H9 (cell line): ENCODE measurements around the gene AQP11. TPM values are rescaled to one million over a fixed set of nuclear protein-coding genes. Genes with fewer than 3 reads are reported as not detected.
A peak's percentile ranks its signal among the peaks of the same experiment; 100 is the strongest.

Source experiments
- DNase-seq: peaks from one replicate; pipeline ENCODE4 v3.0.0-alpha.2; 2017
- H2AFZ ChIP-seq: one replicate; pipeline ENCODE4 v1.6.1; 2013; ENCODE audit warnings: mild to moderate bottlenecking, low read length, control low read depth, moderate library complexity
- H2AK5ac ChIP-seq: 2 replicates; pipeline ENCODE4 v1.6.1; 2013; ENCODE audit warnings: low read length, control low read depth, mixed read lengths; ENCODE audit not compliant: insufficient read length
- H2BK120ac ChIP-seq: one replicate; pipeline ENCODE4 v1.6.1; 2013; ENCODE audit warnings: low read depth, mild to moderate bottlenecking, low read length, control low read depth, inconsistent platforms; ENCODE audit not compliant: poor library complexity, severe bottlenecking
- H2BK12ac ChIP-seq: 2 replicates; pipeline ENCODE4 v1.6.1; 2013; ENCODE audit warnings: low read length, control low read depth, mixed read lengths, low read depth; ENCODE audit not compliant: insufficient read length
- H2BK15ac ChIP-seq: 2 replicates; pipeline ENCODE4 v1.6.1; 2013; ENCODE audit warnings: low read depth, low read length, control low read depth
- H2BK20ac ChIP-seq: one replicate; pipeline ENCODE4 v1.6.1; 2013; ENCODE audit warnings: low read depth, mild to moderate bottlenecking, low read length, control low read depth, inconsistent platforms; ENCODE audit not compliant: poor library complexity, severe bottlenecking
- H2BK5ac ChIP-seq: 2 replicates; pipeline ENCODE4 v1.6.1; 2013; ENCODE audit warnings: low read length, control low read depth, mixed read lengths; ENCODE audit not compliant: insufficient read length
- H3K14ac ChIP-seq: 2 replicates; pipeline ENCODE4 v1.6.1; 2013; ENCODE audit warnings: low read length, control low read depth; ENCODE audit not compliant: insufficient read depth
- H3K18ac ChIP-seq: 2 replicates; pipeline ENCODE4 v1.6.1; 2013; ENCODE audit warnings: low read depth, mild to moderate bottlenecking, mixed read lengths, low read length, control low read depth; ENCODE audit not compliant: insufficient read length
- H3K23ac ChIP-seq: 2 replicates; pipeline ENCODE4 v1.6.1; 2013; ENCODE audit warnings: low read length, control low read depth, mixed read lengths, low read depth; ENCODE audit not compliant: insufficient read length
- H3K23me2 ChIP-seq: 2 replicates; pipeline ENCODE4 v1.6.1; 2013; ENCODE audit warnings: low read depth, mild to moderate bottlenecking, mixed read lengths, low read length, control low read depth; ENCODE audit not compliant: insufficient read length, poor library complexity, severe bottlenecking
- H3K27ac ChIP-seq: 2 replicates; pipeline ENCODE4 v1.5.1; 2013; ENCODE audit warnings: low read length, control low read depth, mixed read lengths, low read depth; ENCODE audit not compliant: insufficient read length
- H3K27me3 ChIP-seq: 2 replicates; pipeline ENCODE4 v1.6.1; 2013; ENCODE audit warnings: low read length, control low read depth, inconsistent platforms; ENCODE audit not compliant: insufficient read depth
- H3K4ac ChIP-seq: 2 replicates; pipeline ENCODE4 v1.6.1; 2013; ENCODE audit warnings: low read depth, mild to moderate bottlenecking, control low read depth, inconsistent platforms, low read length, moderate library complexity
- H3K4me1 ChIP-seq: 2 replicates; pipeline ENCODE4 v1.6.1; 2013; ENCODE audit warnings: low read length, control low read depth, inconsistent platforms; ENCODE audit not compliant: insufficient read depth
- H3K4me2 ChIP-seq: 2 replicates; pipeline ENCODE4 v1.6.1; 2013; ENCODE audit warnings: low read length, control low read depth, mixed read lengths; ENCODE audit not compliant: insufficient read length, insufficient read depth
- H3K56ac ChIP-seq: 2 replicates; pipeline ENCODE4 v1.6.1; 2013; ENCODE audit warnings: low read depth, mild to moderate bottlenecking, mixed read lengths, low read length, control low read depth; ENCODE audit not compliant: insufficient read length
- H3K79me1 ChIP-seq: 2 replicates; pipeline ENCODE4 v1.6.1; 2013; ENCODE audit warnings: low read depth, mild to moderate bottlenecking, moderate library complexity, low read length, control low read depth, inconsistent platforms; ENCODE audit not compliant: insufficient read depth, poor library complexity, severe bottlenecking
- H3K79me2 ChIP-seq: 2 replicates; pipeline ENCODE4 v1.6.1; 2013; ENCODE audit warnings: low read length, control low read depth, inconsistent platforms; ENCODE audit not compliant: insufficient read depth
- H3K9ac ChIP-seq: 2 replicates; pipeline ENCODE4 v1.6.1; 2013; ENCODE audit warnings: low read length, control low read depth, mixed read lengths; ENCODE audit not compliant: insufficient read length; ENCODE audit errors: extremely low read depth
- H3K9me3 ChIP-seq: one replicate; pipeline ENCODE4 v1.6.1; 2013; ENCODE audit warnings: low read depth, low read length, inconsistent platforms; ENCODE audit not compliant: control insufficient read depth
- H3T11ph ChIP-seq: one replicate; pipeline ENCODE4 v1.6.1; 2013; ENCODE audit warnings: mild to moderate bottlenecking, low read length, control low read depth, inconsistent platforms
- H4K20me1 ChIP-seq: one replicate; pipeline ENCODE4 v1.6.1; 2013; ENCODE audit not compliant: control insufficient read depth, insufficient read length, insufficient read depth
- H4K5ac ChIP-seq: 2 replicates; pipeline ENCODE4 v1.6.1; 2013; ENCODE audit warnings: low read depth, mild to moderate bottlenecking, mixed read lengths, low read length, control low read depth; ENCODE audit not compliant: insufficient read length
- H4K8ac ChIP-seq: replicated peaks from 2 replicates; pipeline ENCODE4 v1.6.1; 2013; ENCODE audit warnings: low read length, control low read depth, mixed read lengths, low read depth; ENCODE audit not compliant: insufficient read length
- H4K91ac ChIP-seq: 2 replicates; pipeline ENCODE4 v1.6.1; 2013; ENCODE audit warnings: low read depth, mild to moderate bottlenecking, moderate library complexity, mixed read lengths, low read length, control low read depth; ENCODE audit not compliant: insufficient read length
- H3K27ac Mint-ChIP-seq, 3 experiments: 2 replicates in 2 of 3; 3 replicates in 1 of 3; pipeline ENCODE4 v1.8.0; 2020 to 2021; ENCODE audit warnings: mixed read lengths in 3 of 3, mild to moderate bottlenecking in 1 of 3, moderate library complexity in 1 of 3
- H3K27me3 Mint-ChIP-seq: 2 replicates; pipeline ENCODE4 v1.8.0; 2021; ENCODE audit warnings: low read depth, mild to moderate bottlenecking, moderate library complexity, mixed read lengths
- H3K36me3 Mint-ChIP-seq, 3 experiments: 2 replicates in 2 of 3; 3 replicates in 1 of 3; pipeline ENCODE4 v1.8.0; 2020 to 2021; ENCODE audit warnings: low read depth in 3 of 3, mixed read lengths in 3 of 3; ENCODE audit not compliant: insufficient read depth in 1 of 3
- H3K4me1 Mint-ChIP-seq, 2 experiments: 2 replicates each; pipeline ENCODE4 v1.8.0; 2020; ENCODE audit warnings: mixed read lengths in 2 of 2
- H3K4me3 Mint-ChIP-seq, 2 experiments: 2 replicates in 1 of 2; 3 replicates in 1 of 2; pipeline ENCODE4 v1.8.0; 2020 to 2021; ENCODE audit warnings: mild to moderate bottlenecking in 2 of 2, mixed read lengths in 2 of 2, moderate library complexity in 1 of 2
- H3K9me3 Mint-ChIP-seq, 2 experiments: 2 replicates in 1 of 2; 3 replicates in 1 of 2; pipeline ENCODE4 v1.8.0; 2020; ENCODE audit warnings: mild to moderate bottlenecking in 2 of 2, mixed read lengths in 2 of 2, moderate library complexity in 1 of 2
- WGBS: extraction: QIAGEN DNeasy Blood & Tissue Kit; methylation state at CpG from one replicate; pipeline ENCODE4 v1.1.7; 2013; ENCODE audit warnings: missing lambda C conversion rate, low lambda C conversion rate, mixed read lengths; ENCODE audit not compliant: insufficient read length; ENCODE audit errors: extremely low coverage; 5-methylcytosine and 5-hydroxymethylcytosine counted together
- total RNA-seq: library from RNA; stranded (reverse); gene quantifications from 2 replicates; pipeline ENCODE4 v1.2.1, GENCODE V29; 2021
- TF ChIP-seq, protein P1 (sequence below): fragments of 200-600 bp; sonication (generic); conservative IDR thresholded peaks from 3 replicates; pipeline ENCODE4 v1.8.0; 2021; ENCODE audit warnings: antibody characterized with exemption, mild to moderate bottlenecking

The AQP11 gene
- total RNA-seq, 1 experiment from 2014 or later: 1.1 TPM

DNA sequence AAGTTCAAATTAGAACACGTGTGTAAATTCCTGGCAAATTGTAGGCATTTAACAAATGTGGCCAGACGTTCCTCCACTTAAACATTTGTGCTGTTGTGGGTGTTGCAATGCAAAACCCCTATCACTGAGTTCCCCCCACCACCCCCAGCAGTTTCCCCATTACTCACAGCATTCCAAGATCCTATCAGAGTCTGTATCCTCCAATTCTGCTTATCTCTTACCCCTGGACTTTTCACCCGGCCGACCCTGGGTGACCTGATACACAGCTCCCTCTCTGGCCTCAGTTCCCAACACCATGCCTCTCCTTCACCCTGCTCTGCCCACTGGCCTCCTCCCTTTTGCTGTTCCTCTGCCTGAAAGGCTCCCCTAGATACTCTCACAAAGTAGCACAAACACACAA lies 31.4 kb upstream of the AQP11 start:
- Mint-ChIP-seq H3K9me3 (no peaks in the 10 kb centered on the region; a peak in 1 of 5 replicates), H3K27ac (peak overlapping the region in 1 of 3 experiments; percentile 4; a peak in 2 of 7 replicates), H3K27me3 (no peaks in the 10 kb centered on the region), H3K4me3 (no peak overlapping the region), H3K4me1 (no peaks in the 10 kb centered on the region), H3K36me3 (no peaks in the 10 kb centered on the region; a peak in 1 of 7 replicates)
- no peak overlapping the region for H3T11ph ChIP-seq
- no peak overlapping the region for H2BK20ac ChIP-seq
- no peak overlapping the region for H4K8ac ChIP-seq
- WGBS: no CpG with 5 or more reads among the region's 4 CpGs
- H3K23me2 ChIP-seq: no peaks in the 10 kb centered on the region
- no peak overlapping the region for H3K18ac ChIP-seq
- no peak overlapping the region for H4K91ac ChIP-seq
- H2BK15ac ChIP-seq: no peak overlapping the region
- H3K4me2 ChIP-seq: no peak overlapping the region
- H4K20me1 ChIP-seq: no peaks in the 10 kb centered on the region
- H3K4me1 ChIP-seq: no peaks in the 10 kb centered on the region
- H3K79me1 ChIP-seq: no peaks in the 10 kb centered on the region
- H2BK12ac ChIP-seq: no peak overlapping the region
- H3K14ac ChIP-seq: no peak overlapping the region
- H2BK5ac ChIP-seq: no peak overlapping the region
- no peak overlapping the region for H3K4ac ChIP-seq
- H3K27ac ChIP-seq: no peak overlapping the region
- no peak overlapping the region for H2AFZ ChIP-seq
- H3K27me3 ChIP-seq: no peaks in the 10 kb centered on the region
- H2AK5ac ChIP-seq: no peak overlapping the region
- no peaks in the 10 kb centered on the region for H3K9me3 ChIP-seq
- H3K79me2 ChIP-seq: no peaks in the 10 kb centered on the region
- TF ChIP-seq, protein P1, sequence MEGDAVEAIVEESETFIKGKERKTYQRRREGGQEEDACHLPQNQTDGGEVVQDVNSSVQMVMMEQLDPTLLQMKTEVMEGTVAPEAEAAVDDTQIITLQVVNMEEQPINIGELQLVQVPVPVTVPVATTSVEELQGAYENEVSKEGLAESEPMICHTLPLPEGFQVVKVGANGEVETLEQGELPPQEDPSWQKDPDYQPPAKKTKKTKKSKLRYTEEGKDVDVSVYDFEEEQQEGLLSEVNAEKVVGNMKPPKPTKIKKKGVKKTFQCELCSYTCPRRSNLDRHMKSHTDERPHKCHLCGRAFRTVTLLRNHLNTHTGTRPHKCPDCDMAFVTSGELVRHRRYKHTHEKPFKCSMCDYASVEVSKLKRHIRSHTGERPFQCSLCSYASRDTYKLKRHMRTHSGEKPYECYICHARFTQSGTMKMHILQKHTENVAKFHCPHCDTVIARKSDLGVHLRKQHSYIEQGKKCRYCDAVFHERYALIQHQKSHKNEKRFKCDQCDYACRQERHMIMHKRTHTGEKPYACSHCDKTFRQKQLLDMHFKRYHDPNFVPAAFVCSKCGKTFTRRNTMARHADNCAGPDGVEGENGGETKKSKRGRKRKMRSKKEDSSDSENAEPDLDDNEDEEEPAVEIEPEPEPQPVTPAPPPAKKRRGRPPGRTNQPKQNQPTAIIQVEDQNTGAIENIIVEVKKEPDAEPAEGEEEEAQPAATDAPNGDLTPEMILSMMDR: no peak
- DNase-seq: no peak
- H4K5ac ChIP-seq: no peak overlapping the region
- no peak overlapping the region for H3K23ac ChIP-seq
- no peak overlapping the region for H3K56ac ChIP-seq
- H3K9ac ChIP-seq: no peak overlapping the region
- no peak overlapping the region for H2BK120ac ChIP-seq
